GM12873 (cell line): Measurements from ENCODE around the gene NCK2.

Experiments
- TF ChIP-seq, protein P1 (sequence below): IDR thresholded peaks from 2 replicates; pipeline ENCODE4 v1.5.1; 2012; ENCODE audit warnings: low read depth, mild to moderate bottlenecking, moderate library complexity, low read length, control low read depth; ENCODE audit not compliant: insufficient read depth; ENCODE audit errors: missing control alignments

NCK2 gene

DNA sequence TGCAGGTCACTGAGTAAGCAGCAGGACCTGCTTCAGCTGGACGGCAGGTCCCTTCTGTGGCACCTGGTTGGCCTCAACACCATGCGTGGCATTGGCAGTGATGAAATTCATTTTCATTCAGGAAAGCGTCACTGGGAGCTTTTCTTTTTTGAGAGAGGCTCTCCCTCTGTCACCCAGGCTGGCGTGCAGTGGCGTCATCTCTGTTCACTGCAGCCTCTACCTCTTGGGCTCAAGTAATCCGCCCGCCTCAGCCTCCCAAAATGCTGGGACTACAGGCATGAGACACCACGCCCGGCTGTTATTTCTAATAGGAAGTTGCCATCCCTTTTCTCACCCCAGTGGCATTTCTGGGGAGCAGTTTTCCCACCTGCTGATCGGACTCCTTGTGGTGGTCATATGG lies 39.3 kb downstream of the NCK2 start:
- TF ChIP-seq, protein P1, sequence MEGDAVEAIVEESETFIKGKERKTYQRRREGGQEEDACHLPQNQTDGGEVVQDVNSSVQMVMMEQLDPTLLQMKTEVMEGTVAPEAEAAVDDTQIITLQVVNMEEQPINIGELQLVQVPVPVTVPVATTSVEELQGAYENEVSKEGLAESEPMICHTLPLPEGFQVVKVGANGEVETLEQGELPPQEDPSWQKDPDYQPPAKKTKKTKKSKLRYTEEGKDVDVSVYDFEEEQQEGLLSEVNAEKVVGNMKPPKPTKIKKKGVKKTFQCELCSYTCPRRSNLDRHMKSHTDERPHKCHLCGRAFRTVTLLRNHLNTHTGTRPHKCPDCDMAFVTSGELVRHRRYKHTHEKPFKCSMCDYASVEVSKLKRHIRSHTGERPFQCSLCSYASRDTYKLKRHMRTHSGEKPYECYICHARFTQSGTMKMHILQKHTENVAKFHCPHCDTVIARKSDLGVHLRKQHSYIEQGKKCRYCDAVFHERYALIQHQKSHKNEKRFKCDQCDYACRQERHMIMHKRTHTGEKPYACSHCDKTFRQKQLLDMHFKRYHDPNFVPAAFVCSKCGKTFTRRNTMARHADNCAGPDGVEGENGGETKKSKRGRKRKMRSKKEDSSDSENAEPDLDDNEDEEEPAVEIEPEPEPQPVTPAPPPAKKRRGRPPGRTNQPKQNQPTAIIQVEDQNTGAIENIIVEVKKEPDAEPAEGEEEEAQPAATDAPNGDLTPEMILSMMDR, result no peak

DNA sequence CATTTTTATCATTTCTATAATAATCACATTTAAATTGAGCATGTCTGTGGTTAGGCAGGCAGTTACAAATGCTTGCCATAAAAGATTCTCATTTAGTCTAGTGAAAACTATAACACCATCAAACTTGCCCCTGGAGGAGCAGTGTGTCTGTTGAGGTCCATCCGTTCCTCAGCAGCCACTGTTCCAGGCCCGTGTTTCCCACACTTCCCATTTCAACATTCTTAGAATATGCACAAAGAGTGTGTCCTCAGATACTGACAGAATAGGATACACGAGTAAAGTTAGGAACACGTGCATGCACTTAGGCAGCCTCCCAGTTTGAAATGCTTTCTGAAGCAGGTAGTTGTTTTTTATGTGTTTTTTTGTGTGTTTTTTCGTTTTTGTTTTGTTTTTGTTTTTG lies 39.9 kb downstream of the NCK2 start:
- TF ChIP-seq, protein P1, result no peak

DNA sequence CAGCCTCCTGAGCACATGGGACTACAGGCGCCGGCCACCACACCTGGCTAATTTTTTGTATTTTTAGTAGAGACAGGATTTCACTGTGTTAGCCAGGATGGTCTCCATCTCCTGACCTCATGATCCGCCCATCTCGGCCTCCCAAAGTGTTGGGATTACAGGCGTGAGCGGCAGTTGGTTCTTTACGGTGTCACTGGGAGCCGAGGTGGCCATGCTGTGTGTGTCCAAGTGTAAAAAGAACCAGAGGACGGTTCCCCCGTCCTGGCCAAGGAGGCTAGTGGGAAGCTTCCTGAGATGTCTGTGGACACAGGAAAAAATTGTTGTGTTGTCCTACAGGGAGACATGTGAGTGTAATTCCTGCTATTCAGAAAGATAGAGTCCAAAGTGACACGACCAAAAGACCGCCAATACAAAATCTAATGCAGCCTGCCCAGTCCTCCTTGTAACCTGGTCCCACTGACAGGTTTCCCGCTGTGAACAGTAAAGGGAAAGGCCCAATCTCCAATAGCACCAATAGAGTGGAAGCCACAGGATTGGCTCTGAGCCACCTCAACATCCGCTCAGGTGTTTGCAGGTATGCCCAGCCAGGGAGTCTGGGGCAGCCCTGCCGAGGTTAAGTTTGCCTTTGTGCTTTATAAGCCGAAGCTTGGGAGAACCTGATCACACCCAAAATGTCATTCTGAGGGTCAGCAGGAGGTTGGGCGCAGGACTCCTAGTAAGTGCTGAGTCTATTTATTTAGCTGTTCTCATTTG lies 40.6 kb downstream of the NCK2 start:
- TF ChIP-seq, protein P1, result no peak

DNA sequence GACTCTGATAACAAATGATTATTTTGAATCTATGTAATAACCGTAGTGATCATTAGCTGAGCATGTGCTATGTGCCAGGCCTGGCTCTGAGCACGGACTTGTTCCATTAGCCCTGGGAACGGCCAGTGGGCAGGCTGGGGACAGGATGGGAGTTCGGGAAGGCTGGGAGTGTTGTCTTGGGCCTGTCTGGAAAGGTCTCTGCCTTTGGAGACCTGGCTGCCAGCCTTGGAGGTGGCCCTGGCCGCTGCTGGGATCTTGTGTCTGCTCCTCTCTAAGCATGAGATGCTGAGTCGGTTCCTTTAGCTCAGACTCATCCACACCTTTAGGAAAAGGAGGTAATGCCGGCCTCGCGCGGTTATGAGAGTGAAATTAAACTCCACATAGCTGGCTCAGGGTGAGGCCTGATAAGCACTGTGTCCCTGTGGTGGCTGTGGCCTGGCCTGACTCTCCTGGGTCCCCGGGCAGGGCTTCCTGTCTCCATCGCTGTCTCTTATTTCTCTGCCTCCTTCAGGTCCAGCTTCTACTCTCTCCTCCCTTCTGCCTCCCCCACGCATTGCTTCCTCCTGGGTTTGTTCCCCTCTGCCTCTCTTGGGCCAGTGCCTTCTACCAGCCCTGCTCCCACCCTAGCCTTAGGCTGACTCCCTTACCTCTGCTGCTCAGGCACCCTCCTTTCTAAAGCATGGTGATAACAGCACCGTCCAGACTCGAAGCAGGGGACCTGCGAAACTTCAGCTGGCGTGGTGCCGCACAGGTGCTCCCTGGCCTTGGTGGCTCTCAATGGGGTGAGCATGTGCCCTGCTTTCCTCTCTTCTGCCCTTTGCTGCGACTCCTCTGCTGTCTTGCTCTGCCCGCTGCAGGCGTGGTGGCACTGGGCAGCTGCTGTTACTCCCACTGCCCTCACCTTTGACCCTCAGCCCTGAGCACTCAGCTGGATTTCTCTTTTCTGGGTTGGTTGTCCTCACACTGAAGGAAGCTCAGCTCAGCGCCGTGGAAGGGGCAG lies 41.8 kb downstream of the NCK2 start:
- TF ChIP-seq, protein P1, result no peak

DNA sequence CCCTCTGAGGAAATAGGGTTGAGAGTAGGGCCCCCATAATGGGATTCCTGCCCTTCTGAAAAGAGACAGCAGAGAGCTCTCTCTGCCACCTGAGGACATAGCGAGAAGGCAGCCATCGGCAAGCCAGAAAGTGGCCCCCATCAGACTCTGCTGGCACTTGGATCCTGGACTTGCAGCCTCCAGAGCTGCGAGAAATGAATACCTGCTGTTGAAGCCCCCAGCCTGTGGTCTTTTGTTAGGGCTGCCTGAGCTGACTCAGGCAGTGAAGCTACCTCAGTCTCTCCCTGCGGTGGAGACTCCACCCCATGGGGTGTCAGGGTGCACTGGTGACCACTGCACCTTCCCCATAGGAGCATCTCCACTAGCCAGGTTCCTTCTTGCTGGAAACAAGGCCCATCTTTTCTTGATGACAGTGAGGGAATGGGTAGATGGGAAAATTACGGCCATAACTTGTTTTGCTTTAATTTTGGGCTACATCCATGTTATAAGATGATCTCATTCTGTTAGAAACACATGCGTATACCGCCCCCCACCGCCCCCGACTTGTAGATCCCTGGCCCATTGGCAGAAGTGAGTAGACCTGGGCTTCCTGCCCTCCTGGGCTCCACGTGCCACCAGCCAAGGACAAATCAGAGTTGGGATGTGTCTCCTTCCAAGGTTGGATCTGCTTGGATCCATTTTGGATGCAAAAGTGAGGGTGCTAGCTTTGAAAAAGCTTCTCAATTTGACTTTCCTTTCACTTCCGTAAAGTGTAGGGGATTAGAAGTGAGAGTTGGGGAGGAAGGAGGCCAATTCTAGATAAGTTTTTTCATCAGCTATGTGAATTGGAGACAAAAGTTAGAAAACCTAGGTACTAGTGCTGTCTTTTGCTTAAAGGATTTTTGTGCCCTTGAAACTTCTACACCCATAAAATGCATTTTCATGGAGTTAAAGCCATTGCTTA lies 42.9 kb downstream of the NCK2 start:
- TF ChIP-seq, protein P1, result no peak

DNA sequence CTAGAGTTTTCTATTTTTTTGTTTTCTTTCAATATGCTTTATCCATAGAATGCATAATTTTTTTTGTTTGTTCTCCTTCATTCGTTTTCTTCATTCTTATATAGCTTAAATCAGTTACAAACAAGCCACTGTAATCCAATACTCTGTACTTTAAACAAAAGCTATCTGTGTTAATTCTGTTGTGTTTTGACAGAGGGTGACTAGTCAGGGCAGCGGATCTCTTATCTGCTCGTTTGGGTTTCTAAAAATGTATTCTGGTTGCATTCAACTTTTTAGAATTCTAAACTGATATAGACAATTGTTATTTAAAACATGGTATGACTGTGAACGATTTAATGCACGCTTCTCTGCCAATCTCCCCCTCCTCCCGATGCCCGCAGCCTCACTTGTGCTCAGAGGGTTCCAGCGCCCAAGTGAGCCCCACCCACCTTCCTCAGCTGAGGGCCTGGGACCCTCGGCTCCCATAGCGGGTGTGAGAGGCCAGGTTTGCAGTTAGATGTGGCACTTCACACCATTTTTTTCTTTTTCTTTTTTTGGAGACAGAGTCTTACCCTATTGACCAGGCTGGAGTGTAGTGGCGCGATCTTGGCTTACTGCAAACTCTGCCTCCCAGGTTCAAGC lies 44.1 kb downstream of the NCK2 start:
- TF ChIP-seq, protein P1, result no peak
